HAP-1 (cell line): ENCODE data around the gene KCNH2.

Experiments
- DNase-seq, 2 experiments: peaks; one replicate each; pipeline ENCODE4 v3.0.0-alpha.2; 2016 to 2020; ENCODE audit warnings: low spot score in 2 of 2
- H3K27me3 ChIP-seq: fragments of 250-450 bp; sonication (Bioruptor Pico); 2 replicates; pipeline ENCODE4 v1.5.1; 2020; ENCODE audit warnings: low read depth, mild to moderate bottlenecking, moderate library complexity
- H3K36me3 ChIP-seq: fragments of 250-450 bp; sonication (Bioruptor Pico); replicated peaks from 2 replicates; pipeline ENCODE4 v1.5.1; 2020; ENCODE audit warnings: mild to moderate bottlenecking
- H3K4me1 ChIP-seq: fragments of 250-450 bp; sonication (Bioruptor Pico); 2 replicates; pipeline ENCODE4 v1.5.1; 2020; ENCODE audit warnings: mild to moderate bottlenecking
- H3K4me3 ChIP-seq: fragments of 250-450 bp; sonication (Bioruptor Pico); 2 replicates; pipeline ENCODE4 v1.5.1; 2020; ENCODE audit warnings: mild to moderate bottlenecking, moderate library complexity
- H3K9me3 ChIP-seq: fragments of 250-450 bp; sonication (Bioruptor Pico); 2 replicates; pipeline ENCODE4 v1.5.1; 2020; ENCODE audit warnings: mild to moderate bottlenecking, moderate library complexity
- in situ Hi-C: fragments of 300-500 bp; cut with MboI; formaldehyde crosslinking; loops from 3 replicates; pipeline ENCODE4 v1.14.3; 2020; ENCODE audit warnings: low sequenced_read_pairs, inconsistent platforms, mixed read lengths

Gene KCNH2

DNA sequence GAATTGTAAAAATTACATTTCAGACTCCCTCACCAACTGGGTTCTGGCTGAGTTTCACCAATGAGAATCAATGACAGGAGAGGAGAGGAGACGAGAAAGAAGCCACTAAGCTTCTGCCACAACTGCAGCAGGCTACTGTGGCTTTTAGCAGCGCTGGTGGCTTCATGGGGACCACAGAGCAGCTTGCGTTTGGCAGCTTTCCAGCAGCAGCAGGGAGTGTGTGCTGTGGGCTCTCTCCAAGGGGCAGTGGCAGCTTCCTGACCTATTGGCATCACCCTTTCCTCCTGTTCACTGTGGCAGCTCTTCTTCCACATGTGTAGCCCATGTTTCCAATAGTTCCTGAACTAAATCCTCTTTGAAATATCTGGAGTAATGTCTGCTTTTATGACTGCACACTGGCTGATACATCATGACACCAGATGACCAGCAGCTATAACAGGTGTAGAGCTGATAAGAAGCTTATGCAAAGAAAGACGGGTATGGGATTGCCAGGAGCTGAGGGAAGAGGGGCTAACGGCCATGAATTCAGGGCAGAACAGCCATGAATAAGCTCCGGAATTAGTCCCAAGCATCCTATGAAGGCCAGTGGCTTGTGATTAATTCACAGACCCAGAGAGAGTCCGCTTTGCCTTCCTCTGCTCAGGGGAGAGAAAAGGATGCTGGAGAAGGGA lies 46.8 kb downstream of the KCNH2 start:
- H3K9me3 ChIP-seq: no peaks in the 10 kb centered on the region
- no peaks in the 10 kb centered on the region for H3K36me3 ChIP-seq
- in situ Hi-C loops: no loop called here
- no peak for DNase-seq
- H3K27me3 ChIP-seq: peaks cover 14% of the 10 kb centered on the region; the same call in 1 of the 2 replicates
- no peaks in the 10 kb centered on the region for H3K4me1 ChIP-seq
- H3K4me3 ChIP-seq: no peak overlapping the region

DNA sequence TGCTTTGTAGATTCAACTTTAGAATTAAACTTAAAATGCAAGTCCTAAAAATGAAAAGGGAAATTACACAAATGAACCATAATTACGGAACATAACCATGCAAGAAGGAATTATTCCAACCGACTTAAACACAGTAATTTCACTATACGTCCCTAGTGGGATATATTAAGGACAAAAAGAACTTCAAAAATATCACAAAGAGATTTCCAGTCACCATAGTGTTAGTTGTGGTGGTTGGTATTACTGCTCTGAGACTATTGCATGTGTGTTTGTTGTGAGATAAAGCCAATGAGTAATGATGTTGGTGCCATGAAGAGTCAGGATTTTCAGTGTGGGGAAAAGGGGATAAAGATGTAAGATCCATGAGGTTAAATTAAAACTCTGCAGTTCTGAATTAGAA lies 49.6 kb downstream of the KCNH2 start:
- Histone ChIP-seq H3K36me3 (no peaks in the 10 kb centered on the region), H3K9me3 (no peaks in the 10 kb centered on the region), H3K27me3 (peaks cover 18% of the 10 kb centered on the region), H3K4me1 (no peaks in the 10 kb centered on the region), H3K4me3 (no peak overlapping the region)
- in situ Hi-C loops: no loop called here
- no peak for DNase-seq

DNA sequence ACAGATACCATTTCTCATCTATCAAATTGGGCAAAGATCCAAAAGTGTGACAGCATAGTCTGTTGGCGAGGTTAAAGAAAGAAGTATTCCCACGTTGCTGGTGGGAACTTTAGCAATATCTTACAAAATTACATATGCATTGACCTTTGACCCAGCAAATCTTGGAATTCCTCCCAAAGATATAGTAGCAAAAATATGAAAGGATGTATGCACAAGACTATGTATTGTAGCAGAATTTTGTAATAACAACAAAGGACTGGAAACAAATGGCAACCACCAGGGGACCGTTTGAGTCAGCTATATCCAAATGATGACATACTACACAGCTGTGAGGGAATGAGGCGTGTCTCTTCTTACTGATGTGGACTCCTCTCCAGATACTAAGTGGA lies 50.2 kb downstream of the KCNH2 start:
- Histone ChIP-seq H3K4me3 (no peak overlapping the region), H3K36me3 (no peaks in the 10 kb centered on the region), H3K9me3 (no peaks in the 10 kb centered on the region), H3K27me3 (peaks cover 18% of the 10 kb centered on the region), H3K4me1 (no peaks in the 10 kb centered on the region)
- DNase-seq: no peak
- in situ Hi-C loops: no loop called here

DNA sequence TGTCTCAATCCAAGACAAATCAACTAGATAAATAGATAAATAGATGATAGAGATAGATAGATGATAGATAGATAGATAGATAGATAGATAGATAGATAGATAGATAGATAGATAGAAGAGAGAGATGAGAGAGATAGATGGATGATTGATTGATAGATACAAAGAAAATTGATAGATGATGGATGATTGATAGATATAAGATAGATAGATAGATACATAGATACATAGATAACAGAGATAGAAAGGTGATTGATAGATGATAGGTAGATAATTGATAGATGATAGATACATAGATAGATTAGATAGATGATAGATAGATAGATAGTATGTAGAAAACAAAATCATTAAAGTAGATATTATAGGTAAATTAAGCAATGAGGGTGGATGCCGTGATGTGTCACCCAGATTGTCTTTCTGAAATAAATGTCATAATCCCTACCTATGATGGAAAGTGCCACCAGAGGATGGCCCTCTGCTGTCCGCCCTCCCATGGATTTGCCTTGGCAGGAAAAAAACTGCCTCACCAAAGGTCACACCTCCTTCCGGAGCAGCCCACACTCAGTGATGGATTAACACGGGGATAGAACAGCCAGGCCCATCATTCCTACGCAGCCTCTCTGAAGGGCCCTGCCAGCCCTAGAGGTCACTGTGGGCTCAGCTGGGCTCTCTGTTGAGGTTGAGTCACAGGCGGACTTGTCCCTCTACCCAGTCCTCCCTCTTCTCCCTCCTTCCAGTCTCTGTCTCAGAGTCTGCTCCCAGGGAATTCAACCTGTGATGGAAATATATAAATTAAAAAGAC lies 50.8 kb downstream of the KCNH2 start:
- H3K9me3 ChIP-seq: no peaks in the 10 kb centered on the region
- DNase-seq: no peak
- no peak overlapping the region for H3K4me3 ChIP-seq
- H3K36me3 ChIP-seq: no peaks in the 10 kb centered on the region
- peaks cover 20% of the 10 kb centered on the region for H3K27me3 ChIP-seq
- no peaks in the 10 kb centered on the region for H3K4me1 ChIP-seq
- in situ Hi-C loops: no loop called here

DNA sequence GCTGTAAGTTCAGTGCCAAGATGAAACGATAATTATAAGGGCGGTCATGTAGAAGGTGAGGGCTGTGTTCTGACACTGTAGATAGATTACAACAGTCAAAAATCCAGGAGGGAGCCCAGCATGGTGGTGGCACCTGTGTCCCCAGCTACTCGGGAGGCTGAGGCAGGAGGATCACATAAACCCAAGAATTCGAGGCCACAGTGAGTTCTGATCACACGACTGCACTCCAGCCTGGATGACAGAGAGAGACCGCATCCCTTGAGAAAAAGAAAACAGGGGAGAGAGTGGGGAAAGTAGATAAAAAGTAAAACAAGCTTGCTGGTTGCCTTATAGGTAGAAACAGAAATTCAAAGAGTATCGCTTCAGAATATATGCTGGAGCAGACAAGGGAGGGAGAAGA lies 52.1 kb downstream of the KCNH2 start:
- in situ Hi-C loops: no loop called here
- no peaks in the 10 kb centered on the region for H3K9me3 ChIP-seq
- H3K27me3 ChIP-seq: peaks cover 18% of the 10 kb centered on the region
- no peaks in the 10 kb centered on the region for H3K36me3 ChIP-seq
- H3K4me1 ChIP-seq: no peaks in the 10 kb centered on the region
- no peak overlapping the region for H3K4me3 ChIP-seq
- no peak for DNase-seq

DNA sequence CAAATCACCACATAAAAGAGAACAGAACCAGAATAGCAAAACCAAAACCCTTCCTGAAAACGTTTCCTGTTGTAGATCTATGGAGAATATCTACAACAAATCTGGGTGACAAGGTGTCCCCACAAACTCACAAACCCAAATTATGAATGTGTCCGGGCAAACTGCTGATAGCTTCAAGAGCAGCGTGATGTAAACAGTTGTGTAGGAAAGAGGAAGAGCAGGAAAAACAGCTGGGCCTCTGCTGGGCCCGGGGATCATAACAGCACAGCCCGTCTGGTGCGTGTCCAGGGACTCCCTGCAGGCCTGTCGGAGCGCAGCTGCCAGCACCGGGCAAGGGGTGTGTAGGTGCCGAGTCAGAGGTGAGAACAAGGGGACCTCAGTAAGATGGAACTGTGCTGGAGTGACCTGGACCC lies 53.7 kb downstream of the KCNH2 start:
- in situ Hi-C loops: no loop called here
- H3K27me3 ChIP-seq: peaks cover 12% of the 10 kb centered on the region
- DNase-seq: no peak
- H3K9me3 ChIP-seq: no peaks in the 10 kb centered on the region
- H3K4me3 ChIP-seq: no peak overlapping the region
- H3K36me3 ChIP-seq: no peaks in the 10 kb centered on the region
- no peaks in the 10 kb centered on the region for H3K4me1 ChIP-seq

DNA sequence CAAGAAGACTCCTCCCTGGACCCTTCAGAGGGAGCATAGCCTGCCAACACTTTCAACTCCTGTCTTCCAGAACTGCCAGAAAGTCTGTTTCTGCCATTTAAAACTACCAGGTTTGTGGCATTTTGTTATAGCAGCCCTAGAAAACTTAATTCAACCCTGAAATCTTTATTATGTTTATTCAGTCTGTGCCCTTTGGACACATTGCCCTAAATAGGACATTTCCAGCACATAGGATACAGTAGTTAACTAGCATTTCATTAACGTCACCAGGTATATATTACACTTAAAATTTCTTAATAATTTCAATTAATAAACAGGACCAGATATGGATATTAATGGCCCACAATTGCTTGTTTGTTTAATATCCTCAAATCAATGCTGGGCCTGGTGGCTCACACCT lies 54.3 kb downstream of the KCNH2 start:
- H3K4me1 ChIP-seq: 0 out of 2 replicates have a peak, but pooled peaks cover 1% of the 10 kb centered on the region
- in situ Hi-C loops: no loop called here
- DNase-seq: no peak
- peaks cover 10% of the 10 kb centered on the region for H3K27me3 ChIP-seq
- H3K9me3 ChIP-seq: no peaks in the 10 kb centered on the region
- no peak overlapping the region for H3K4me3 ChIP-seq
- no peaks in the 10 kb centered on the region for H3K36me3 ChIP-seq

DNA sequence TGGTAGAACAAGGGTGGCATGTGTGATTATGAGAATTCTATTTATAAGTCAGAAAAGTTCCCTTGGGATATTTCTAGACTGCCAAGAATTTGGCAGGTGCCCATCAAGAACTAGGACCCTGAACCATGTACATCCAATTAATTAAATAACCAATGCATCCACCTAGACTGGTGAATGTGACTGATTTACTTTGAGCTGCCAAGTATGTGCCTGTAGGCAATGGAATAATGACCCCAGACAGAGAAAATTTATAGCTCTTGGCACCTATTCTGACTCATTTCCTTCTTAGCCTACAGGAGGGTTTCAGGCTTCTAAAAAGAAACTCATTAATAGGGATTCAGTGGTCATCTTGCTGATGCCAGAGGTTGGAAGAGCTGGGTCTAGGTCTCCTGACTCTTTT lies 54.9 kb downstream of the KCNH2 start:
- H3K9me3 ChIP-seq: no peaks in the 10 kb centered on the region
- H3K27me3 ChIP-seq: peaks cover 10% of the 10 kb centered on the region
- in situ Hi-C loops: no loop called here
- no peak overlapping the region for H3K4me3 ChIP-seq
- 0 out of 2 replicates have a peak, but pooled peaks cover 4% of the 10 kb centered on the region for H3K4me1 ChIP-seq
- no peak for DNase-seq
- H3K36me3 ChIP-seq: no peaks in the 10 kb centered on the region

DNA sequence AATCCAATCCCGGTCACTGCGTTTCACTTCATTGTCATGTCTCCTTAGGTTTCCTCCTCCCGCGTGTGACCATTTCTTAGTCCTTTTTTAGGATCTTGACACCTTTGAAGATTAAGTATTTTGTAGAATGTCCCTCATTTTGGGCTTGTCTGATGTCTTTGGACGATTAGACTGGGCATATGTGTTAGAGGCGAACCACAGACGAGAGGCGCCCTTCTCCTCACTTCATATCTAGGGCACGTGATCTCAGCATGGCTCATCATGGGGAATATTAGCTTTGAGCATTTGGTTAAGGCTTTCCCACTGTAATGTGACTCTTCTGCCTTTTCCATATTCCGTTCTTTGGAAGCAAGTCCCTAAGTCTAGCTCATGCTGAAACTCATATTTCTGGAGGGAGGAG lies 59.0 kb downstream of the KCNH2 start:
- in situ Hi-C loops: no loop called here
- DNase-seq: no peak
- 0 out of 2 replicates have a peak, but pooled peaks cover 2% of the 10 kb centered on the region for H3K27me3 ChIP-seq
- H3K9me3 ChIP-seq: no peaks in the 10 kb centered on the region
- H3K4me3 ChIP-seq: no peak overlapping the region
- no peaks in the 10 kb centered on the region for H3K36me3 ChIP-seq
- 0 out of 2 replicates have a peak, but pooled peaks cover 4% of the 10 kb centered on the region for H3K4me1 ChIP-seq

DNA sequence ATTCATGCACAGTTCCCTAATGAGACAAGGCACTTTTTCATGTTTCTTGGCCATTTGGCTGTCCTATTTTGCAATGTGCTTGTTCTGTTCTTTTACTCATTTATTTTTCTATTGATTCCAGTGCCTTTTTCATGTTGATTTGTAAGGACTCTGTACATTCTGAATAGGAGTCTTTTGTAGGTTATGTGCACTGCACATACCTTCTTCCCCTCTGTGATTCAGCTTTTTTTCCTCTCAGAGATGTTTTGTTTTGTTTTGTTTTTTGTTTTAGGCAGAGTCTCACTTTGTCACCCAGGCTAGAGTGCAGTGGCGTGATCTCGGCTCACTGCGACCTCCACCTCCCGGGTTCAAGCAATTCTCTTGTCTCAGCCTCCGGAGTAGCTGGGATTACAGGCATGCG lies 59.7 kb downstream of the KCNH2 start:
- 0 out of 2 replicates have a peak, but pooled peaks cover 2% of the 10 kb centered on the region for H3K27me3 ChIP-seq
- in situ Hi-C loops: no loop called here
- peak in 1 of 2 experiments; percentile 76 for DNase-seq
- no peak overlapping the region for H3K4me3 ChIP-seq
- no peaks in the 10 kb centered on the region for H3K9me3 ChIP-seq
- 0 out of 2 replicates have a peak, but pooled peaks cover 4% of the 10 kb centered on the region for H3K4me1 ChIP-seq
- no peaks in the 10 kb centered on the region for H3K36me3 ChIP-seq

DNA sequence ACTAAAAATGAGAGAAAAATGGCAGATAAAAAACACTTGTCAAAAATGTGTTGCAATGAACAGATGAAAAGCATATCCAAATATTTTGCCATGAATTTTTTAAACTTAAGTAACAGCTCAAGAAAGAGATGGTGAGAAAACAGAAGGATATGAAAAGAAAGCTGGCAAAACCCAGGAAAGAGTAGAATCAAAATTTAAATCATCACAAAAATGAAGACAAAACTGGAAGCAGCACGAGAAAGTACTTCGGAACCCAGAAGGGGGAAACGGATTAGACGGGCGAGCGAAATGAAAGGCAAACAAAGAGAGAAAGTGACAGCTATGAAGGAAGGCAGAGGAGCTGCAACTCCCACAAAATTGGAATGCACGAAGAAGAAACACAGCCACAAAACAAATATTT lies 60.2 kb downstream of the KCNH2 start:
- H3K4me3 ChIP-seq: no peak overlapping the region
- H3K36me3 ChIP-seq: no peaks in the 10 kb centered on the region
- 0 out of 2 replicates have a peak, but pooled peaks cover 4% of the 10 kb centered on the region for H3K4me1 ChIP-seq
- in situ Hi-C loops: no loop called here
- H3K9me3 ChIP-seq: no peaks in the 10 kb centered on the region
- DNase-seq: peak in 1 of 2 experiments; percentile 44
- 0 out of 2 replicates have a peak, but pooled peaks cover 2% of the 10 kb centered on the region for H3K27me3 ChIP-seq

DNA sequence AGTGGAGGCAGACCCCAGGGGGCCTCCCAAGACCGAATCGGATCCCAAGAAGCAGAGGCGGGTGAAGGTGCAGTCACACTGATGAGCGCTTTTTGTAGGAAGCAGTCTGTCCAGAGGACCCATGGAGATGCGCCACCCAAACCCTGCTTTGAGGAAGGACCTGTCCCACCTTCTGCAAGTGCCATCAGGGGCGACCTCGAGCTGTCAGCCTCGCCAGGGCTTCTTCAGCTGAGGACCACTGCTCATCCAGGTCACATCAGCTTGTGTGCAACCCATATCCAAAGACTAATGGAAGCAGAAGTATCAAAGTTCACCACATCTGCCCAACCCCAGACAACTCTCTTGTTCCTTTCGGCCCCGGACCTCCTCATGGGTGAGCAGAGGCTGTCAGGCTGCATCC lies 61.5 kb downstream of the KCNH2 start:
- Histone ChIP-seq H3K4me3 (no peak overlapping the region), H3K36me3 (no peaks in the 10 kb centered on the region), H3K4me1 (0 out of 2 replicates have a peak, but pooled peaks cover 4% of the 10 kb centered on the region), H3K27me3 (no peaks in the 10 kb centered on the region), H3K9me3 (no peaks in the 10 kb centered on the region)
- in situ Hi-C loops: no loop called here
- DNase-seq: no peak

DNA sequence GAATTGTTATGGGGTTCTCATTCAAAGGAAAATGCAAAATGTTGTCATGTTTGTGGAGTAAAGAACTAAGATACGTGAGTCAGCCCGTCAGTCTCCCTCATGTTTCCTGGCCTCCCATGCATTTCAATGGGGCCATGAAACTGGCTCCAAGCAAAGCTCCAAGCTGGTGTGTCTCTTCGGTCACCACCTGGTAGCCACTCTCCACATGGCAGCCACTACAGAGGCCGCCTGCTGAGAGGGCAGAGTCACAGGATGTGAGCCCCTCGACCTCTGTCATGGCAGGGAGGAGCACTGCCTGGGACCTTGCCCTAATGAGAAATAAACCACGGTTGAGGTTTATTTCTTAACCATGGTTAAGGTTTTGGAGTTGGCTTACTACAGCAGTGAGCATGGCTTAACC lies 63.2 kb downstream of the KCNH2 start:
- Histone ChIP-seq H3K36me3 (no peaks in the 10 kb centered on the region), H3K27me3 (no peaks in the 10 kb centered on the region), H3K4me3 (no peak overlapping the region), H3K9me3 (no peaks in the 10 kb centered on the region), H3K4me1 (0 out of 2 replicates have a peak, but pooled peaks cover 4% of the 10 kb centered on the region)
- DNase-seq: no peak
- in situ Hi-C loops: no loop called here

DNA sequence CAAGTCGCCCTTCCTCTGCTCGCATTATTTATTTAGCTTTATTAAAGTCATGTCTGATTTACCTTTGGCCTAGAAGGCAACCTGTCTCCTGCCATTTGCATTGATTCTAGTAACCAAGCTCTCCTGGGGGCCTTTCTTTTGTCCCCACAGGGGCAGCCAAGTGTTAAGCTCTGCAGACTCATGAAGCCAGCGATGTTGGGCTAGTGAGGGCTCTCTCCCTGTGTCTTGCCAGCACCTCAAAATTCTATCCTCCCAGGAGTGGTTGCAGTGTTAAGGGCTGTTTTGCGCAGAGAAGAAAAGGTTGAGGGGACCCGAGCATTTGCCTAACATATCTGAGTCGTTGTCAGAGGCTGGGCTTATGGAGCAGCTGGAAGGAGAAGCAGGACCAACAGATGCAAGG lies 63.9 kb downstream of the KCNH2 start:
- no peak overlapping the region for H3K4me3 ChIP-seq
- no peak for DNase-seq
- no peaks in the 10 kb centered on the region for H3K9me3 ChIP-seq
- H3K27me3 ChIP-seq: no peaks in the 10 kb centered on the region
- no peaks in the 10 kb centered on the region for H3K36me3 ChIP-seq
- H3K4me1 ChIP-seq: 0 out of 2 replicates have a peak, but pooled peaks cover 4% of the 10 kb centered on the region
- in situ Hi-C loops: no loop called here
